SK-N-SH treated with all-trans-retinoic acid at 6 μM for 48 hours (cell line): Measurements from ENCODE around the gene VPS39.

Experiments used
- CSDC2 ChIP-seq: fragments of 250-450 bp; sonication (Bioruptor Pico); IDR thresholded peaks from 2 replicates; pipeline ENCODE4 v1.5.0; 2020; ENCODE audit warnings: mild to moderate bottlenecking, moderate library complexity
- ESRRG ChIP-seq: fragments of 250-450 bp; sonication (Bioruptor Pico); IDR thresholded peaks from 2 replicates; pipeline ENCODE4 v1.6.1; 2021; ENCODE audit warnings: mild to moderate bottlenecking
- ZNF8 ChIP-seq: fragments of 450-650 bp; formaldehyde crosslinking; IDR thresholded peaks from 2 replicates; pipeline ENCODE4 v1.5.0; 2020; ENCODE audit warnings: mild to moderate bottlenecking, moderate library complexity
- TF ChIP-seq, protein P1 (sequence below): fragments of 250-450 bp; sonication (Bioruptor Pico); IDR thresholded peaks from 2 replicates; pipeline ENCODE4 v1.5.1; 2020; ENCODE audit warnings: low read depth, mild to moderate bottlenecking, moderate library complexity
- TF ChIP-seq, protein P2 (sequence below): fragments of 250-450 bp; sonication (Bioruptor Pico); IDR thresholded peaks from 2 replicates; pipeline ENCODE4 v1.8.0; 2021; ENCODE audit warnings: low read depth, mild to moderate bottlenecking, moderate library complexity, borderline replicate concordance

DNA sequence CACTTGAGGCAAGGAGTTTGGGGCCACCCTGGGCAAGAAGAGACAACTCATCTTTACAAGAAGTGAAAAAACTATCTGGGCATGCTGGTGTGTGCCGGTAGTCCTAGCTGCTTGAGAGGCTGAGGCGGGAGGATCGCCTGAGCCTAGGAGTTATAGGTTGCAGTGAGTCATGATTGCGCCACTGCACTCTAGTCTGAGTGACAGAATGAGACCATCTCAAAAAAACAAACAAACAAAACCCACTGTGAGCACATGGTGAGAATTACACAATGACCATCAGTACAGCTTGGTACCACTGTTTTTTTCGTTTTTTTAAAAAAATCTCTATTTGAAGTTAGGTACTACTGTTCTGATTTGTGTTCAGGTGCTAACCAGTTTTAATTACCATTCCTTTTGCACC is 13.6 kb downstream of the VPS39 start:
- no peak for TF ChIP-seq CSDC2 (CRISPR knock-in tag)
- TF ChIP-seq ZNF8 (CRISPR knock-in tag), result no peak
- TF ChIP-seq ESRRG (CRISPR knock-in tag), result no peak
- TF ChIP-seq, protein P1, sequence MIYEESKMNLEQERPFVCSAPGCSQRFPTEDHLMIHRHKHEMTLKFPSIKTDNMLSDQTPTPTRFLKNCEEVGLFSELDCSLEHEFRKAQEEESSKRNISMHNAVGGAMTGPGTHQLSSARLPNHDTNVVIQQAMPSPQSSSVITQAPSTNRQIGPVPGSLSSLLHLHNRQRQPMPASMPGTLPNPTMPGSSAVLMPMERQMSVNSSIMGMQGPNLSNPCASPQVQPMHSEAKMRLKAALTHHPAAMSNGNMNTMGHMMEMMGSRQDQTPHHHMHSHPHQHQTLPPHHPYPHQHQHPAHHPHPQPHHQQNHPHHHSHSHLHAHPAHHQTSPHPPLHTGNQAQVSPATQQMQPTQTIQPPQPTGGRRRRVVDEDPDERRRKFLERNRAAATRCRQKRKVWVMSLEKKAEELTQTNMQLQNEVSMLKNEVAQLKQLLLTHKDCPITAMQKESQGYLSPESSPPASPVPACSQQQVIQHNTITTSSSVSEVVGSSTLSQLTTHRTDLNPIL (CRISPR knock-in tag), result no peak
- TF ChIP-seq, protein P2, sequence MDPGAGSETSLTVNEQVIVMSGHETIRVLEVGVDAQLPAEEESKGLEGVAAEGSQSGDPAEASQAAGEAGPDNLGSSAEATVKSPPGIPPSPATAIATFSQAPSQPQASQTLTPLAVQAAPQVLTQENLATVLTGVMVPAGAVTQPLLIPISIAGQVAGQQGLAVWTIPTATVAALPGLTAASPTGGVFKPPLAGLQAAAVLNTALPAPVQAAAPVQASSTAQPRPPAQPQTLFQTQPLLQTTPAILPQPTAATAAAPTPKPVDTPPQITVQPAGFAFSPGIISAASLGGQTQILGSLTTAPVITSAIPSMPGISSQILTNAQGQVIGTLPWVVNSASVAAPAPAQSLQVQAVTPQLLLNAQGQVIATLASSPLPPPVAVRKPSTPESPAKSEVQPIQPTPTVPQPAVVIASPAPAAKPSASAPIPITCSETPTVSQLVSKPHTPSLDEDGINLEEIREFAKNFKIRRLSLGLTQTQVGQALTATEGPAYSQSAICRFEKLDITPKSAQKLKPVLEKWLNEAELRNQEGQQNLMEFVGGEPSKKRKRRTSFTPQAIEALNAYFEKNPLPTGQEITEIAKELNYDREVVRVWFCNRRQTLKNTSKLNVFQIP (CRISPR knock-in tag), result no peak
